SK-N-SH (cell line): ENCODE results near the gene DIAPH2. TPM values are rescaled to one million over a fixed set of nuclear protein-coding genes. Genes with fewer than 3 reads are reported as not detected.

Experiments used
- CTCF ChIA-PET: fragments of 300-600, 350-600 bp; formaldehyde crosslinking; extraction: SDS; loops from one replicate; lab custom pipeline; 2021; lab: Yijun Ruan, JAX
- POLR2A ChIA-PET: fragments of 350-600 bp; sonication (Branson Sonifier 250); formaldehyde crosslinking; extraction: SDS; loops from one replicate; lab custom pipeline; 2020; ENCODE audit warnings: antibody characterized with exemption, inconsistent platforms; lab: Yijun Ruan, JAX
- DNase-seq: peaks from one replicate; pipeline ENCODE4 v3.0.0; 2012
- H2AFZ ChIP-seq: fragments of 200-600 bp; sonication (generic); 2 replicates; pipeline ENCODE4 v1.8.1; 2016; ENCODE audit warnings: antibody characterized with exemption, mild to moderate bottlenecking, low read depth
- H3F3A ChIP-seq: fragments of 200-600 bp; sonication (generic); replicated peaks from 2 replicates; pipeline ENCODE3; 2016; ENCODE audit warnings: antibody characterized with exemption, mild to moderate bottlenecking; ENCODE audit not compliant: insufficient read depth
- H3K27ac ChIP-seq, 2 experiments: fragments of 200-500 bp in 1 of 2; fragments of 200-600 bp in 1 of 2; sonication (Bioruptor generic) in 1 of 2; sonication (generic), shearing (Covaris generic) in 1 of 2; 2 replicates each; pipeline versions ENCODE4 v1.5.1 to v1.6.1; 2014 to 2016; ENCODE audit warnings: low read depth in 2 of 2, inconsistent platforms in 1 of 2, low read length in 1 of 2, mild to moderate bottlenecking in 1 of 2, mixed read lengths in 1 of 2
- H3K27me3 ChIP-seq: fragments of 200-600 bp; sonication (generic), shearing (Covaris generic); 2 replicates; pipeline ENCODE4 v1.6.1; 2016; ENCODE audit warnings: mixed run types; ENCODE audit not compliant: insufficient read depth
- H3K36me3 ChIP-seq, 2 experiments: fragments of 200-500 bp in 1 of 2; fragments of 200-600 bp in 1 of 2; sonication (Bioruptor generic) in 1 of 2; sonication (generic) in 1 of 2; replicated peaks in 1 of 2; 2 replicates each; pipeline versions ENCODE3 to v1.5.1; 2014 to 2016; ENCODE audit warnings: low read length in 1 of 2, mild to moderate bottlenecking in 1 of 2; ENCODE audit not compliant: insufficient read depth in 2 of 2, control insufficient read depth in 1 of 2
- H3K4me1 ChIP-seq, 2 experiments: fragments of 200-500 bp in 1 of 2; fragments of 200-600 bp in 1 of 2; sonication (Bioruptor generic) in 1 of 2; sonication (generic), shearing (Covaris generic) in 1 of 2; 2 replicates each; pipeline versions ENCODE4 v1.5.1 to v1.6.1; 2014 to 2016; ENCODE audit warnings: low read depth in 1 of 2, low read length in 1 of 2, mixed run types in 1 of 2; ENCODE audit not compliant: insufficient read depth in 2 of 2, control insufficient read depth in 1 of 2
- H3K4me2 ChIP-seq: fragments of 200-600 bp; sonication (generic), shearing (Covaris generic); 2 replicates; pipeline ENCODE4 v1.6.1; 2017; ENCODE audit warnings: mixed run types
- H3K4me3 ChIP-seq, 2 experiments: fragments of 200-500 bp in 1 of 2; fragments of 200-600 bp in 1 of 2; sonication (Bioruptor generic) in 1 of 2; sonication (generic), shearing (Covaris generic) in 1 of 2; 2 replicates each; pipeline versions ENCODE4 v1.5.1 to v1.8.1; 2014 to 2016; ENCODE audit warnings: low read depth in 2 of 2, inconsistent platforms in 1 of 2, low read length in 1 of 2, mild to moderate bottlenecking in 1 of 2, mixed read lengths in 1 of 2, moderate library complexity in 1 of 2
- H3K79me2 ChIP-seq: fragments of 200-600 bp; sonication (generic); 2 replicates; pipeline ENCODE4 v1.8.1; 2017; ENCODE audit warnings: mild to moderate bottlenecking; ENCODE audit not compliant: insufficient read depth
- H3K9ac ChIP-seq: fragments of 200-600 bp; sonication (generic); 2 replicates; pipeline ENCODE4 v1.6.1; 2017; ENCODE audit warnings: mixed run types
- H3K9me2 ChIP-seq: fragments of 200-600 bp; sonication (generic); 2 replicates; pipeline ENCODE4 v1.6.1; 2017; ENCODE audit warnings: mixed run types
- H3K9me3 ChIP-seq: fragments of 200-600 bp; sonication (generic); 2 replicates; pipeline ENCODE4 v1.6.1; 2017; ENCODE audit warnings: mixed run types, mild to moderate bottlenecking, moderate library complexity
- H4K20me1 ChIP-seq: fragments of 200-600 bp; sonication (generic); 2 replicates; pipeline ENCODE4 v1.6.1; 2017; ENCODE audit warnings: mild to moderate bottlenecking, mixed run types; ENCODE audit not compliant: insufficient read depth
- CHD2 ChIP-seq: fragments of 150-350 bp; IDR thresholded peaks from 2 replicates; pipeline ENCODE4 v1.6.1; 2018; ENCODE audit warnings: low read length; ENCODE audit not compliant: partially characterized antibody
- EP300 ChIP-seq, 2 experiments: IDR thresholded peaks; 2 replicates each; pipeline versions ENCODE4 v1.4.0 to v1.6.1; 2012; ENCODE audit warnings: borderline replicate concordance in 1 of 2, low read depth in 1 of 2, low read length in 1 of 2
- EZH2phosphoT487 ChIP-seq: fragments of 200-600 bp; sonication (generic); IDR thresholded peaks from 2 replicates; pipeline ENCODE4 v1.6.1; 2017; ENCODE audit warnings: low read depth, mixed run types, mild to moderate bottlenecking, antibody characterized with exemption, moderate library complexity, borderline replicate concordance
- FOSL2 ChIP-seq: IDR thresholded peaks from 2 replicates; pipeline ENCODE4 v1.4.0; 2012; ENCODE audit warnings: low read depth, mild to moderate bottlenecking, moderate library complexity, borderline replicate concordance
- FOXJ3 ChIP-seq: sonication (generic); formaldehyde crosslinking; IDR thresholded peaks from 2 replicates; pipeline ENCODE4 v1.5.1; 2020; ENCODE audit warnings: mild to moderate bottlenecking, missing genetic modification reagents
- FOXM1 ChIP-seq: IDR thresholded peaks from 2 replicates; pipeline ENCODE4 v1.4.0; 2012; ENCODE audit warnings: low read depth, mild to moderate bottlenecking
- IRF3 ChIP-seq: fragments of 150-350 bp; IDR thresholded peaks from 2 replicates; pipeline ENCODE4 v1.6.1; 2016; ENCODE audit warnings: mild to moderate bottlenecking, low read depth, low read length
- NFIC ChIP-seq: IDR thresholded peaks from 2 replicates; pipeline ENCODE4 v1.4.0; 2012; ENCODE audit warnings: borderline replicate concordance
- NRF1 ChIP-seq: IDR thresholded peaks from 2 replicates; pipeline ENCODE4 v1.6.1; 2012; ENCODE audit warnings: low read depth, mild to moderate bottlenecking, low read length
- POLR2AphosphoS5 ChIP-seq: IDR thresholded peaks from 2 replicates; pipeline ENCODE4 v1.6.1; 2012; ENCODE audit warnings: low read depth, low read length
- RAD21 ChIP-seq: IDR thresholded peaks from 2 replicates; pipeline ENCODE4 v1.6.1; 2012; ENCODE audit warnings: mild to moderate bottlenecking, low read length
- RCOR1 ChIP-seq: fragments of 150-350 bp; IDR thresholded peaks from 2 replicates; pipeline ENCODE4 v1.6.1; 2017; ENCODE audit warnings: antibody characterized with exemption, low read length
- REST ChIP-seq: IDR thresholded peaks from 2 replicates; pipeline ENCODE4 v1.6.1; 2012; ENCODE audit warnings: mild to moderate bottlenecking, low read depth, low read length, moderate library complexity
- RFX5 ChIP-seq: IDR thresholded peaks from 2 replicates; pipeline ENCODE4 v1.6.1; 2012; ENCODE audit warnings: mild to moderate bottlenecking, improper control_type of control experiment, low read length
- RXRA ChIP-seq: IDR thresholded peaks from 2 replicates; pipeline ENCODE4 v1.4.0; 2012; ENCODE audit warnings: low read depth, mild to moderate bottlenecking, borderline replicate concordance
- SIN3A ChIP-seq: IDR thresholded peaks from 2 replicates; pipeline ENCODE4 v1.6.1; 2012; ENCODE audit warnings: low read depth, mild to moderate bottlenecking, low read length, moderate library complexity, borderline replicate concordance
- SMC3 ChIP-seq: IDR thresholded peaks from 2 replicates; pipeline ENCODE4 v1.6.1; 2012; ENCODE audit warnings: low read depth, low read length, improper control_type of control experiment
- TCF12 ChIP-seq: IDR thresholded peaks from 2 replicates; pipeline ENCODE4 v1.4.0; 2012
- TEAD4 ChIP-seq: IDR thresholded peaks from 2 replicates; pipeline ENCODE4 v1.4.0; 2012; ENCODE audit warnings: mild to moderate bottlenecking, borderline replicate concordance; ENCODE audit not compliant: insufficient read depth
- USF1 ChIP-seq: IDR thresholded peaks from 2 replicates; pipeline ENCODE4 v1.4.0; 2012; ENCODE audit warnings: low read depth, borderline replicate concordance
- ZBTB33 ChIP-seq: IDR thresholded peaks from 2 replicates; pipeline ENCODE4 v1.4.0; 2012; ENCODE audit warnings: low read depth, borderline replicate concordance
- WGBS: methylation state at CpG from one replicate; pipeline ENCODE4 v1.1.6; 2017; ENCODE audit warnings: low lambda C conversion rate; 5-methylcytosine and 5-hydroxymethylcytosine counted together
- polyA plus RNA-seq, 3 experiments: library from polyadenylated mRNA; depleted of rRNA; stranded (reverse); fragments of >200 nt; gene quantifications; 2 replicates each; pipeline ENCODE4 v1.2.3, GENCODE V29; 2012

DIAPH2 gene
- polyA plus RNA-seq, 1 of the 3 experiments (the other 2 are of a cell fraction), result 1.1 TPM

- H3K27ac ChIP-seq, result no peak overlapping the region
- H3K27me3 ChIP-seq, result 0 out of 2 replicates have a peak, but pooled peaks cover 5% of the 10 kb centered on the region
- no peak overlapping the region for H3K4me2 ChIP-seq
- no peaks in the 10 kb centered on the region for H3F3A ChIP-seq
- 58% methylated on average over 2 of the region's 2 CpGs for WGBS
- no peak overlapping the region for H3K4me3 ChIP-seq
- no peaks in the 10 kb centered on the region for H4K20me1 ChIP-seq
- H3K79me2 ChIP-seq, result no peaks in the 10 kb centered on the region
- H3K36me3 ChIP-seq, result no peaks in the 10 kb centered on the region
- ChIA-PET CTCF (no interaction called here), POLR2A (no interaction called here)
- no peak overlapping the region for H2AFZ ChIP-seq
- H3K9me2 ChIP-seq, result no peaks in the 10 kb centered on the region
- no peak for DNase-seq
- H3K4me1 ChIP-seq, result no peaks in the 10 kb centered on the region
- no peak overlapping the region for H3K9ac ChIP-seq
- TF ChIP-seq EZH2phosphoT487, result no peak
- no peak for TF ChIP-seq RAD21
- no peak for TF ChIP-seq RXRA
- no peak for TF ChIP-seq ZBTB33
- TF ChIP-seq FOXJ3 (CRISPR knock-in tag), result no peak
- TF ChIP-seq RCOR1, result no peak
- TF ChIP-seq IRF3, result no peak
- TF ChIP-seq TCF12, result no peak
- no peak for TF ChIP-seq FOSL2
- no peak for TF ChIP-seq FOXM1
- no peak for TF ChIP-seq SIN3A
- no peak for TF ChIP-seq NRF1
- TF ChIP-seq TEAD4, result no peak
- no peak for TF ChIP-seq SMC3
- TF ChIP-seq, all 33 proteins: peak for 0
- no peaks in the 10 kb centered on the region for H3K9me3 ChIP-seq
Measured at GRCh38 chrX:97619499-97619898, 934.9 kb downstream of the DIAPH2 start.

GRCh38 chrX:97622111-97622510, 937.5 kb downstream of the DIAPH2 start:
- DNase-seq, result no peak
- no peaks in the 10 kb centered on the region for H3F3A ChIP-seq
- 0 out of 2 replicates have a peak, but pooled peaks cover 5% of the 10 kb centered on the region for H3K27me3 ChIP-seq
- ChIA-PET CTCF (no interaction called here), POLR2A (no interaction called here)
- no peaks in the 10 kb centered on the region for H3K4me1 ChIP-seq
- H3K79me2 ChIP-seq, result no peaks in the 10 kb centered on the region
- no peak overlapping the region for H3K4me2 ChIP-seq
- no peak overlapping the region for H2AFZ ChIP-seq
- no peaks in the 10 kb centered on the region for H3K36me3 ChIP-seq
- WGBS, result 28% methylated on average over 3 of the region's 3 CpGs
- no peaks in the 10 kb centered on the region for H3K9me2 ChIP-seq
- H3K27ac ChIP-seq, result no peak overlapping the region
- no peaks in the 10 kb centered on the region for H3K9me3 ChIP-seq
- H3K4me3 ChIP-seq, result no peak overlapping the region
- no peak overlapping the region for H3K9ac ChIP-seq
- no peaks in the 10 kb centered on the region for H4K20me1 ChIP-seq
- TF ChIP-seq NFIC, result no peak
- TF ChIP-seq IRF3, result no peak
- TF ChIP-seq RXRA, result no peak
- no peak for TF ChIP-seq CHD2
- TF ChIP-seq REST, result no peak
- no peak for TF ChIP-seq RAD21
- no peak for TF ChIP-seq POLR2AphosphoS5
- no peak for TF ChIP-seq USF1
- no peak for TF ChIP-seq SIN3A
- no peak for TF ChIP-seq RFX5
- TF ChIP-seq TCF12, result no peak
- no peak for TF ChIP-seq EP300 (IDR thresholded peaks at IDR 0.05; ENCODE audit: borderline replicate concordance in 1 of 2, low read depth in 1 of 2, low read length in 1 of 2)
